T-helper 9 cell (primary cell): ENCODE data around the gene FOLH1.
"Not testable (repeated sequence)": the region's sequence is repeated elsewhere in the genome, so short reads cannot be mapped to it uniquely, and the experiment has no call there.

Experiments used
- DNase-seq: peaks from one replicate; pipeline ENCODE4 v3.0.0-alpha.2; 2020

Gene FOLH1

DNA sequence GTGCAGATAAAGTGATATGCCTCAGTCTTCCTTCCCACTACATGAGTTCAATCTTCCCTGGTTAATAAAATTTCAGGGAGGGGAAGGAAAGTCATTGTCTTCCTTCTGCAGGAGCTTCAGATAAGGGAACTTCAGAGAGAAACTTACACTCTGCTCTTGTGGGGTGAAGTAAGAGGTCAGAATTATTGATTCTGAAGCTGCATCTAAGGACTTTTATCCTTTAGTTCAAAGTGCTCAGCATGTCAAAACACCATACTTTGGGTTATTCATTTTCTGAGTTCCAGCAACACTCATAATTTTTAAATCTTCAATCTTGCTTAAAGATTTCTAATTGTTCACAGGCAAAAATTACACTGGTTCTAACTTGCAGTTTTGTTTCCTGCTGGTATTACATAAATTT lies 33.0 kb downstream of the FOLH1 start:
- not testable (repeated sequence) for DNase-seq

DNA sequence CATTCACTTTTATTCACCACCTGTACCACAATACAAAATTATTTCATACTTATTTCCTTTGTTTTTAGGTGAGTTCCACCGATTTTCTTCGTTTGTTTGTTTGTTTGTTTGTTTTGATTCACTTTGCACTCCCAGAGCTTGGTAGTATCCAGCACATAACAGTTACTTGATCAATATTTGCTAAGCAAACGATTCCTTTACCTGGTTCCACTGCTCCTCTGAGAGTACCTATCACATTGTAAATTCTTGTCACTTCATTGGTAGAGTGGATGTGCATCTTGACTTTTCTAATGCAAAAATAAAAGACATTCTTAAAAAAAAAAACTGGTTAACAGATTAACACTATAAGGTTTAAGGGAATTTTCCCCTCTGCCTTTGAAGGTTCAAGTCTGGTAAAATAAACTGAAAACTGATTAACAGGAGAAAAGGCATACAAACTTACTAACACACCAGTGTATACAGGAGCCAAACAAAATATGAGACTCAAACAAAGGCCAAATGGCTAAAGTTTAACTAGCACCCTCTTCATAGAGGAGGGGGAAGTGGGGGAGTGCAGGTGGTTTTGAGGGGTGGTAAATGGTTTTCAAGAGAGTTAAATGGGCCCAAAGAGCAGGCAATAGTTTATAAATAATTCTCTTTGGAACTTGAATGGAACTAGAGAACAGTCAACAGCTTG lies 33.6 kb downstream of the FOLH1 start:
- DNase-seq: not testable (repeated sequence)

DNA sequence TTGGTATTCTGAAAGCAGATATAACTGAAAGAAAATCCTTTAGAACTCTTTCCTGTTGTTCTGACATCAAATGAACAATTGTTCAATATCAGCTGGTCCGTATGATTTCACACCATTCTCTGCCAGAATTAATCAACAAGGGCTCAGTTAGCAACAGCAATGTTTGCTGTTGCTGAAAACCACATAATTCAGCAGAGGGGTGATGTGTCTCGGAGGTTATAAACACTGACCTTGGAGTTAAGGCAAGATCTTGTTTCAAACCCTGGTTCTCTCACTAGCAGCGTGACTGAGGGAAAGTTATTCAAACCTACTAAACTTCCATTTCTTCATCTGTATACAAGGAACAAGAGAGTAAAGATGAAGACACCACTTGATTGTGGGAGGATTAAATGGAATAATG lies 36.8 kb downstream of the FOLH1 start:
- not testable (repeated sequence) for DNase-seq

DNA sequence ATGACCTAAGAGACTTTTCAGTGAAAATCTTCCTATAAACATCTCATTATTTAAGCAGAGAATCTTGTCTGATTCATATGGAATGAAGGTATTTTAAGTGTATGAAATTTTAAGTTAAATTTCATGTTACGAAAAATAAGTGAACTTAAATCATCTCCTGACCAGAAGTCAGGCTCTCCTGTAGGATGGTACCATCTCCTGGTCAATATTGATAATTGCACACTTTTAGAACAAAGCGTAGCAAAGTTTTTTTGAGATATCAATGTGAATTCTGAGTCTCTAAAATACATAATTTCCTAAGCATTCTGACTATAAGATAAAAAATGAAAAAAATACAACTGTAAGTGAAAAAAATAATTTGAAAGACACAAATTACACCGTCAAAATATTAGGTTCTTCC lies 38.8 kb downstream of the FOLH1 start:
- not testable (repeated sequence) for DNase-seq

GRCh38 chr11:49168992-49169391 lies 39.4 kb downstream of the FOLH1 start:
- DNase-seq: not testable (repeated sequence)

DNA sequence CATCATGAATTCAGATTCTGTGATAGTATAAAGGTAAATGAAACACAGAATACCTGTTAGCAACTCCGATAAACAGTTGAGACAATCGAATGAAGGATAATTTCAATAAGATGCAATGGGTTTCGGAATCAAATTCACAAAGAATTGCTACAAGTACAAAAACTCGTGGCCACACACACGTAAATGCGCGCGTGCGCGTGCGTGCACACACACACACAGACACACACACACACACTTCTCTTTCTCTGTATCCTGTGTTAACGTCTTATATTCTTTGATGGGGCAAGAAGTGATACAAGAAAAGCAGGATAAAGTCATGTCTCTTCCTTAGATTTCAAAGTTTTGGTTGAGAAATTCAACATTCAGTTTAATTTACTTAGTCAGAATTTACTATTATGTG lies 57.2 kb downstream of the FOLH1 start:
- DNase-seq: no peak

GRCh38 chr11:49102356-49102755 lies 106.0 kb downstream of the FOLH1 start:
- DNase-seq: not testable (repeated sequence)
